Endothelial cell of umbilical vein (primary cell): ENCODE measurements around the gene KCNK15. TPM values are rescaled to one million over a fixed set of nuclear protein-coding genes. Genes with fewer than 3 reads are reported as not detected.

Source experiments
- BruUV-seq: library from RNA; stranded (reverse); fragments of 400-500 nt; replicated peaks from 2 replicates; lab custom pipeline; 2021; lab: Mats Ljungman, UMichigan
- CTCF ChIA-PET: fragments of 300-600, 350-600 bp; sonication (Branson Sonifier 250); formaldehyde crosslinking; loops from one replicate; lab custom pipeline; 2021; ENCODE audit warnings: antibody characterized with exemption, inconsistent platforms; lab: Charles Lee
- POLR2A ChIA-PET: fragments of 300-600, 350-600 bp; sonication (Branson Sonifier 250); formaldehyde crosslinking; loops from one replicate; lab custom pipeline; 2021; ENCODE audit warnings: antibody characterized with exemption, inconsistent platforms; lab: Charles Lee
- DNase-seq: peaks from one replicate; pipeline ENCODE4 v3.0.0-alpha.2; 2011; ENCODE audit warnings: low read depth, low spot score
- FAIRE-seq: peaks from 2 replicates; lab custom pipeline; 2011; peaks lifted over from hg19 to GRCh38; lab: Jason Lieb, UNC
- H2AFZ ChIP-seq: 2 replicates; pipeline ENCODE4 v1.6.0; 2012; ENCODE audit warnings: low read depth, low read length, control low read depth, inconsistent platforms
- H3K27ac ChIP-seq: 2 replicates; pipeline ENCODE4 v1.5.1; 2011; ENCODE audit warnings: low read depth, mild to moderate bottlenecking, control low read depth, low read length, moderate library complexity; ENCODE audit not compliant: insufficient read depth
- H3K27me3 ChIP-seq, 2 experiments: 2 replicates each; pipeline versions ENCODE4 v1.6.0 to v1.6.1; 2011; ENCODE audit warnings: low read length in 2 of 2, mixed read lengths in 1 of 2; ENCODE audit not compliant: control insufficient read depth in 2 of 2, insufficient read depth in 2 of 2
- H3K36me3 ChIP-seq, 2 experiments: 2 replicates in 1 of 2; 3 replicates in 1 of 2; pipeline ENCODE4 v1.5.1; 2011; ENCODE audit warnings: low read length in 2 of 2, mild to moderate bottlenecking in 1 of 2, moderate library complexity in 1 of 2; ENCODE audit not compliant: control insufficient read depth in 2 of 2, insufficient read depth in 2 of 2; ENCODE audit errors: extremely low read depth in 1 of 2
- H3K4me1 ChIP-seq: 3 replicates; pipeline ENCODE4 v1.5.1; 2011; ENCODE audit warnings: mild to moderate bottlenecking, low read length; ENCODE audit not compliant: control insufficient read depth, insufficient read depth; ENCODE audit errors: extremely low read depth
- H3K4me2 ChIP-seq: 2 replicates; pipeline ENCODE4 v1.6.1; 2011; ENCODE audit warnings: low read length, control low read depth, mixed read lengths; ENCODE audit not compliant: insufficient read depth
- H3K4me3 ChIP-seq, 3 experiments: fragments of 200-600 bp in 1 of 3; sonication (generic), shearing (Covaris generic) in 1 of 3; replicated peaks in 1 of 3; 2 replicates each; pipeline ENCODE4 v1.5.1; 2011 to 2016; ENCODE audit warnings: control low read depth in 3 of 3, low read length in 3 of 3, mild to moderate bottlenecking in 2 of 3, inconsistent platforms in 1 of 3, low read depth in 1 of 3, moderate library complexity in 1 of 3; ENCODE audit not compliant: insufficient read depth in 1 of 3
- H3K79me2 ChIP-seq: 2 replicates; pipeline ENCODE4 v1.6.0; 2012; ENCODE audit warnings: low read length, inconsistent platforms; ENCODE audit not compliant: control insufficient read depth, insufficient read depth
- H3K9ac ChIP-seq: replicated peaks from 2 replicates; pipeline ENCODE3; 2011; ENCODE audit warnings: low read length, control low read depth; ENCODE audit not compliant: insufficient read depth; ENCODE audit errors: extremely low read depth
- H3K9me1 ChIP-seq: replicated peaks from 3 replicates; pipeline ENCODE4 v1.6.0; 2011; ENCODE audit warnings: mild to moderate bottlenecking, low read length; ENCODE audit not compliant: control insufficient read depth, insufficient read depth; ENCODE audit errors: extremely low read depth
- H3K9me3 ChIP-seq: replicated peaks from 2 replicates; pipeline ENCODE4 v1.5.1; 2012; ENCODE audit warnings: low read length, inconsistent platforms; ENCODE audit not compliant: control insufficient read depth, insufficient read depth
- H4K20me1 ChIP-seq: replicated peaks from 2 replicates; pipeline ENCODE3; 2011; ENCODE audit warnings: mild to moderate bottlenecking, low read length; ENCODE audit not compliant: control insufficient read depth, insufficient read depth; ENCODE audit errors: extremely low read depth
- EZH2 ChIP-seq: IDR thresholded peaks from 2 replicates; pipeline ENCODE4 v1.6.1; 2012; ENCODE audit warnings: borderline replicate concordance, low read depth, mild to moderate bottlenecking, moderate library complexity, low read length, inconsistent platforms; ENCODE audit not compliant: severe bottlenecking
- FOS ChIP-seq: IDR thresholded peaks from 2 replicates; pipeline ENCODE4 v1.6.1; 2011; ENCODE audit warnings: mild to moderate bottlenecking, low read length, moderate library complexity, borderline replicate concordance; ENCODE audit not compliant: insufficient read depth
- GATA2 ChIP-seq: IDR thresholded peaks from 2 replicates; pipeline ENCODE4 v1.7.0; 2011; ENCODE audit warnings: low read depth, mild to moderate bottlenecking, moderate library complexity, mixed read lengths, low read length; ENCODE audit not compliant: insufficient read length, insufficient read depth
- JUN ChIP-seq: IDR thresholded peaks from 2 replicates; pipeline ENCODE4 v1.6.1; 2011; ENCODE audit warnings: borderline replicate concordance, low read depth; ENCODE audit not compliant: insufficient read length, insufficient read depth
- MAX ChIP-seq: IDR thresholded peaks from 2 replicates; pipeline ENCODE4 v1.6.1; 2011; ENCODE audit not compliant: insufficient read depth, insufficient read length
- MYC ChIP-seq: IDR thresholded peaks from one replicate; pipeline ENCODE4 v1.6.1; 2011; ENCODE audit warnings: mild to moderate bottlenecking, low read depth, low read length
- POLR2A ChIP-seq: IDR thresholded peaks from 2 replicates; pipeline ENCODE4 v1.6.1; 2012; ENCODE audit warnings: low read depth, mild to moderate bottlenecking, control low read depth, low read length
- POLR2AphosphoS5 ChIP-seq: IDR thresholded peaks from 2 replicates; pipeline ENCODE4 v1.6.1; 2012; ENCODE audit warnings: low read depth, mild to moderate bottlenecking, control low read depth, low read length, moderate library complexity; ENCODE audit not compliant: insufficient read depth
- dilution Hi-C: fragments of 300-500 bp; cut with MboI; formaldehyde crosslinking; loops from one replicate; pipeline ENCODE4 v1.15.0; 2019; ENCODE audit warnings: low sequenced_read_pairs; ENCODE audit not compliant: extremely low pct_ligation_motif_present
- intact Hi-C: fragments of 100-400 bp; cut with micrococcal nuclease; formaldehyde crosslinking; loops from one replicate; pipeline ENCODE4 v1.10.0; 2022
- polyA plus RNA-seq, 4 experiments: library from polyadenylated mRNA; depleted of rRNA in 3 of 4; stranded (reverse) in 3 of 4; unstranded in 1 of 4; fragments of >200 nt; gene quantifications; 2 replicates each; pipeline versions ENCODE4 v1.2.1 to v1.2.3, GENCODE V29; 2011 to 2012; ENCODE audit warnings: missing spikeins in 1 of 4
- total RNA-seq: library from RNA; stranded (reverse); gene quantifications from 2 replicates; pipeline ENCODE4 v1.2.3, GENCODE V29; 2021
- TF ChIP-seq, protein P1 (sequence below), 2 donors: IDR thresholded peaks; 1 replicate in 1 of 2; 2 replicates in 1 of 2; pipeline ENCODE4 v1.5.1; 2011; ENCODE audit warnings: low read length in 2 of 2, mild to moderate bottlenecking in 2 of 2, moderate library complexity in 2 of 2, control low read depth in 1 of 2, inconsistent platforms in 1 of 2, low read depth in 1 of 2; ENCODE audit not compliant: insufficient read depth in 1 of 2; ENCODE audit errors: extremely low read depth in 1 of 2

KCNK15 gene
- total and polyA plus RNA-seq, 2 donors (not counting 3 experiments of a cell fraction or from before 2014, with no cell fraction given) = 0.06 TPM; not detected in 1

- no peak for FAIRE-seq
- Histone ChIP-seq H3K79me2 (no peaks in the 10 kb centered on the region), H3K27me3 (no peaks in the 10 kb centered on the region), H3K36me3 (no peaks in the 10 kb centered on the region), H3K9ac (no peak overlapping the region), H3K9me1 (no peaks in the 10 kb centered on the region), H3K4me3 (no peak overlapping the region), H2AFZ (no peak overlapping the region), H3K4me1 (no peaks in the 10 kb centered on the region), H4K20me1 (no peaks in the 10 kb centered on the region), H3K4me2 (no peak overlapping the region), H3K9me3 (no peaks in the 10 kb centered on the region), H3K27ac (no peak overlapping the region)
- TF ChIP-seq MAX = no peak
- TF ChIP-seq MYC = no peak
- TF ChIP-seq GATA2 = no peak
- CTCF ChIA-PET = no interaction called here
- dilution Hi-C loops (no loop called here), intact Hi-C loops (no loop called here)
- no peak for DNase-seq
- POLR2A ChIA-PET = no interaction called here
- no TSS peak for BruUV-seq
Measured at GRCh38 chr20:44790638-44791393, 45.2 kb downstream of the KCNK15 start.

DNA sequence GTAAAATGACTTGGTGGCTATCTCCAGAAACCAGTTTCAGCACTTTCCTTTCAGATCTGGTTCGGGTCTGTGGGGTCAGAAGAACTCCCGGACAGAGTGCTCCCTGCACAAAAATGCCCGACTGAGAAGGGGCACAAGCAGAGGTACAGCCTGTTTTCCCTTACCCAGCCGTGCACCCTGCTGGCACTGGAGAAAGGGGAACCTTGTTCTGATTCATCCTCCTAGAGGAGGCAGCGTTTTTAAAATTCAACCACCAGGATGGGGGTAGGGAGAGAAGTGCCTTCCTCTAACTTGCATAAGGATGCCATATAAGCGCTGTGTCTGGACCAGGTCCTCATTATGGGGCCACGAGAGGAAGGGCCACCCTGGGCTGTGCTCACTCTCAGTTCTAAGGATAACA lies 47.1 kb downstream of the KCNK15 start:
- BruUV-seq = no TSS peak

More for the DNA sequence above, 47.1 kb downstream of the KCNK15 start:
- Histone ChIP-seq H2AFZ (no peak overlapping the region), H3K27ac (no peak overlapping the region), H3K36me3 (no peaks in the 10 kb centered on the region), H3K9me1 (no peaks in the 10 kb centered on the region), H4K20me1 (no peaks in the 10 kb centered on the region), H3K9me3 (no peaks in the 10 kb centered on the region), H3K9ac (no peak overlapping the region), H3K79me2 (no peaks in the 10 kb centered on the region), H3K27me3 (peaks cover 2 to 3% of the 10 kb centered on the region in 2 experiments), H3K4me3 (no peak overlapping the region), H3K4me1 (no peaks in the 10 kb centered on the region), H3K4me2 (no peak overlapping the region)
- intact Hi-C loops = no loop called here
- dilution Hi-C loops = no loop called here
- ChIA-PET CTCF (no interaction called here), POLR2A (no interaction called here)
- TF ChIP-seq, protein P1, sequence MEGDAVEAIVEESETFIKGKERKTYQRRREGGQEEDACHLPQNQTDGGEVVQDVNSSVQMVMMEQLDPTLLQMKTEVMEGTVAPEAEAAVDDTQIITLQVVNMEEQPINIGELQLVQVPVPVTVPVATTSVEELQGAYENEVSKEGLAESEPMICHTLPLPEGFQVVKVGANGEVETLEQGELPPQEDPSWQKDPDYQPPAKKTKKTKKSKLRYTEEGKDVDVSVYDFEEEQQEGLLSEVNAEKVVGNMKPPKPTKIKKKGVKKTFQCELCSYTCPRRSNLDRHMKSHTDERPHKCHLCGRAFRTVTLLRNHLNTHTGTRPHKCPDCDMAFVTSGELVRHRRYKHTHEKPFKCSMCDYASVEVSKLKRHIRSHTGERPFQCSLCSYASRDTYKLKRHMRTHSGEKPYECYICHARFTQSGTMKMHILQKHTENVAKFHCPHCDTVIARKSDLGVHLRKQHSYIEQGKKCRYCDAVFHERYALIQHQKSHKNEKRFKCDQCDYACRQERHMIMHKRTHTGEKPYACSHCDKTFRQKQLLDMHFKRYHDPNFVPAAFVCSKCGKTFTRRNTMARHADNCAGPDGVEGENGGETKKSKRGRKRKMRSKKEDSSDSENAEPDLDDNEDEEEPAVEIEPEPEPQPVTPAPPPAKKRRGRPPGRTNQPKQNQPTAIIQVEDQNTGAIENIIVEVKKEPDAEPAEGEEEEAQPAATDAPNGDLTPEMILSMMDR (IDR thresholded peaks at IDR 0.05; ENCODE audit: extremely low read depth in 1 of 2, insufficient read depth in 1 of 2, low read depth in 1 of 2, low read length in 2 of 2) = no peak
- no peak for TF ChIP-seq POLR2A
- TF ChIP-seq EZH2 = no peak
- no peak for TF ChIP-seq POLR2AphosphoS5
- no peak for TF ChIP-seq FOS
- TF ChIP-seq MYC = no peak
- no peak for TF ChIP-seq JUN
- TF ChIP-seq GATA2 = no peak
- TF ChIP-seq MAX = no peak
- DNase-seq (no peak), FAIRE-seq (no peak)
